ENCODE measurements around the gene GPD1L. TPM values are rescaled to one million over a fixed set of nuclear protein-coding genes. Genes with fewer than 3 reads are reported as not detected.
"Not testable (repeated sequence)": the region's sequence is repeated elsewhere in the genome, so short reads cannot be mapped to it uniquely, and the experiment has no call there.

Gene GPD1L
- total RNA-seq, 1 donor from 2014 or later, result 39.9 TPM

GRCh38 chr3:32184187-32184730, 77.8 kb downstream of the GPD1L start:
- ATAC-seq, result no peak

GRCh38 chr3:32186097-32186496, 79.7 kb downstream of the GPD1L start:
- no peak for ATAC-seq

- no peak for ATAC-seq
Measured at GRCh38 chr3:32186876-32187275, 80.5 kb downstream of the GPD1L start.

GRCh38 chr3:32189693-32190092, 83.3 kb downstream of the GPD1L start:
- no peak for ATAC-seq

GRCh38 chr3:32190556-32190955, 84.1 kb downstream of the GPD1L start:
- not testable (repeated sequence) for ATAC-seq

GRCh38 chr3:32193101-32193500, 86.7 kb downstream of the GPD1L start:
- ATAC-seq, result no peak

GRCh38 chr3:32194653-32195052, 88.2 kb downstream of the GPD1L start:
- ATAC-seq, result no peak

- ATAC-seq, result no peak
Measured at GRCh38 chr3:32195995-32196540, 89.6 kb downstream of the GPD1L start.

- ATAC-seq, result no peak
Measured at GRCh38 chr3:32197991-32198390, 91.6 kb downstream of the GPD1L start.

- ATAC-seq, result no peak
Measured at GRCh38 chr3:32198714-32199113, 92.3 kb downstream of the GPD1L start.

- no peak for ATAC-seq
Measured at GRCh38 chr3:32200490-32200889, 94.1 kb downstream of the GPD1L start.

- no peak for ATAC-seq
Measured at GRCh38 chr3:32200992-32201758, 94.8 kb downstream of the GPD1L start.

- ATAC-seq, result no peak
Measured at GRCh38 chr3:32202496-32202895, 96.1 kb downstream of the GPD1L start.

GRCh38 chr3:32203854-32204253, 97.4 kb downstream of the GPD1L start:
- ATAC-seq, result no peak

GRCh38 chr3:32208447-32208846, 102.0 kb downstream of the GPD1L start:
- no peak for ATAC-seq

- ATAC-seq, result no peak
Measured at GRCh38 chr3:32215185-32215584, 108.8 kb downstream of the GPD1L start.

- no peak for ATAC-seq
Measured at GRCh38 chr3:32216172-32216783, 109.9 kb downstream of the GPD1L start.

- no peak for ATAC-seq
Measured at GRCh38 chr3:32217339-32217738, 110.9 kb downstream of the GPD1L start.

Other genes starting within 250 kb of the GPD1L start
- 29.1 TPM for gene OSBPL10, start 125.4 kb upstream of the GPD1L start, total RNA-seq
- gene ZNF860, start 124.9 kb upstream of the GPD1L start, total RNA-seq, result 2.9 TPM
- gene CMTM8, start 132.1 kb downstream of the GPD1L start, total RNA-seq, result 1.00 TPM

Measured in esophagus mucosa (tissue), 1 donor.